ENCODE measurements around the gene CLDN9. TPM values are rescaled to one million over a fixed set of nuclear protein-coding genes. Genes with fewer than 3 reads are reported as not detected.
A peak's percentile ranks its signal among the peaks of the same experiment; 100 is the strongest.

The CLDN9 gene
- total and polyA plus RNA-seq, 9 of the 15 experiments (the other 6 are each of a cell fraction or from before 2014, with no cell fraction given), result 0.12 to 0.44 (median 0.22) TPM; not detected in 4

DNA sequence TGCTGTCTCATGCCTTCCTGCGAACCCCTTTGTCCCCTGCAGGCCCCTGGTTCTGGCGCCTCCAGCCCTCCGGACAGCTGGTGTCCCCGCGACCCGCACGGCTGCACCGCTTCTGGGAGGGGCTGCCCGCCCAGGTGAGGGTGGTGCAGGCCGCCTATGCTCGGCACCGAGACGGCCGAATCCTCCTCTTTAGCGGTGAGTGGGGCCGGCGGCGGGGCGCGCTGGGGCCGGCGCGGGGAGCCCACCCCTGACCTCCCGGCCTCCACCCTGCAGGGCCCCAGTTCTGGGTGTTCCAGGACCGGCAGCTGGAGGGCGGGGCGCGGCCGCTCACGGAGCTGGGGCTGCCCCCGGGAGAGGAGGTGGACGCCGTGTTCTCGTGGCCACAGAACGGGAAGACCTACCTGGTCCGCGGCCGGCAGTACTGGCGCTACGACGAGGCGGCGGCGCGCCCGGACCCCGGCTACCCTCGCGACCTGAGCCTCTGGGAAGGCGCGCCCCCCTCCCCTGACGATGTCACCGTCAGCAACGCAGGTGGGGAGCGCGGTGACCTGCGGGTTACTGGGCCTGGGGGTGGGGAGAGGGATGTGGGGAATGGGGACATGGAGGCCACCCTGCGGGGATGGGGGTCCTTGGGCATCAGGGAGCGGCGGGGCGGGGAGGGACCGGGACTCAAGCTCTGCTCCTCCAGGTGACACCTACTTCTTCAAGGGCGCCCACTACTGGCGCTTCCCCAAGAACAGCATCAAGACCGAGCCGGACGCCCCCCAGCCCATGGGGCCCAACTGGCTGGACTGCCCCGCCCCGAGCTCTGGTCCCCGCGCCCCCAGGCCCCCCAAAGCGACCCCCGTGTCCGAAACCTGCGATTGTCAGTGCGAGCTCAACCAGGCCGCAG, 45.7 kb downstream of the CLDN9 start:
- intact Hi-C loops (cut with micrococcal nuclease) (loop anchor here (1.0 to 10.0 kb wide), 4 partner anchors 29 to 116 kb away; no protein-coding TSS in a partner anchor), in situ Hi-C loops (cut with MboI) (no loop called here)
- Histone ChIP-seq H4K20me1 (replicated peaks; ENCODE audit: control insufficient read depth, insufficient read depth, low read length) (0 out of 2 replicates have a peak, but pooled peaks cover 3% of the 10 kb centered on the region), H3K79me2 (ENCODE audit: control insufficient read depth, insufficient read depth, low read length) (peaks cover 2% of the 10 kb centered on the region; the same call in 2 of the 3 replicates), H3K27me3 (ENCODE audit: control insufficient read depth in 2 of 2, insufficient read depth in 2 of 2, low read length in 2 of 2) (no peaks in the 10 kb centered on the region), H3K27ac (ENCODE audit: extremely low read depth, low read depth, low read length) (peak overlapping the region; percentile 83), H3K9ac (ENCODE audit: insufficient read depth in 1 of 2, low read depth in 2 of 2, low read length in 2 of 2) (peak overlapping the region; percentile 85 to 97; a peak in 3 of 4 replicates), H3K36me3 (ENCODE audit: control insufficient read depth, insufficient read depth, low read length) (no peaks in the 10 kb centered on the region), H3K9me1 (ENCODE audit: control insufficient read depth, insufficient read depth, low read length) (peaks cover 4% of the 10 kb centered on the region), H3K4me1 (replicated peaks in 1 of 2; ENCODE audit: control insufficient read depth in 2 of 2, insufficient read depth in 2 of 2, low read length in 2 of 2) (peaks cover 8 to 38% of the 10 kb centered on the region in 2 experiments), H3K9me3 (replicated peaks; ENCODE audit: control insufficient read depth, insufficient read depth, low read depth, low read length) (no peaks in the 10 kb centered on the region), H3K4me2 (ENCODE audit: insufficient read depth, low read length) (peak overlapping the region; percentile 93), H2AFZ (ENCODE audit: low read depth, low read length) (peak overlapping the region; percentile 95), H3K4me3 (peak overlapping the region; percentile 93)
- WGBS (ENCODE audit: insufficient coverage, low coverage, missing lambda C conversion rate), result 11% methylated on average over 20 of the region's 77 CpGs
- BruUV-seq (replicated peaks), result no TSS peak
- DNase-seq (ENCODE audit: extremely low read depth in 1 of 4, low spot score in 3 of 4) (peak in 3 of 4 experiments; percentile 61 to 81 (median 68)), FAIRE-seq (no peak), ATAC-seq (peak; percentile 74)
- CTCF ChIA-PET (ENCODE audit: low intra/inter-chr PET ratio), result interaction anchor here (0.9 to 2.6 kb wide), 7 partner anchors 27 to 108 kb away, joined by 3 to 20 read pairs (median 6); no protein-coding TSS in a partner anchor
- POLR2A ChIA-PET, result interaction anchor here (0.6 to 1.6 kb wide), 5 partner anchors 10 to 109 kb away, joined by 3 to 6 read pairs (median 4); no protein-coding TSS in a partner anchor
- TF ChIP-seq MECOM (CRISPR knock-in tag; IDR thresholded peaks at IDR 0.05) (no peak), GABPB1 (CRISPR knock-in tag; IDR thresholded peaks at IDR 0.05) (peak; percentile 16; the same call in 1 of the 2 replicates), TFAP4 (CRISPR knock-in tag; IDR thresholded peaks at IDR 0.05; ENCODE audit: borderline replicate concordance) (no peak; the same call in 1 of the 2 replicates), ZSCAN32 (CRISPR knock-in tag; IDR thresholded peaks at IDR 0.05) (no peak), RBM25 (IDR thresholded peaks at IDR 0.05; ENCODE audit: low read depth, low read length, severe bottlenecking) (no peak), ZNF584 (CRISPR knock-in tag; IDR thresholded peaks at IDR 0.05; ENCODE audit: low read depth) (no peak), ZBTB33 (CRISPR knock-in tag; IDR thresholded peaks at IDR 0.05) (peak; percentile 55; the same call in 1 of the 2 replicates), PHF8 (IDR thresholded peaks at IDR 0.05; ENCODE audit: borderline replicate concordance, low read length) (no peak), NCOA2 (IDR thresholded peaks at IDR 0.05; ENCODE audit: partially characterized antibody in 2 of 2) (no peak), ZBTB34 (CRISPR knock-in tag; IDR thresholded peaks at IDR 0.05) (no peak), EZH2 (IDR thresholded peaks at IDR 0.05; ENCODE audit: borderline replicate concordance, low read depth, low read length) (no peak)
